HG02623 (cell line): ENCODE measurements around the gene PCDHA1.

Experiments used
- ATAC-seq: cut with Tn5 transposase; IDR thresholded peaks from one replicate; pipeline ENCODE4 v1.9.1; 2021; ENCODE audit warnings: moderate library complexity; ENCODE audit not compliant: unreplicated experiment

Gene PCDHA1

DNA sequence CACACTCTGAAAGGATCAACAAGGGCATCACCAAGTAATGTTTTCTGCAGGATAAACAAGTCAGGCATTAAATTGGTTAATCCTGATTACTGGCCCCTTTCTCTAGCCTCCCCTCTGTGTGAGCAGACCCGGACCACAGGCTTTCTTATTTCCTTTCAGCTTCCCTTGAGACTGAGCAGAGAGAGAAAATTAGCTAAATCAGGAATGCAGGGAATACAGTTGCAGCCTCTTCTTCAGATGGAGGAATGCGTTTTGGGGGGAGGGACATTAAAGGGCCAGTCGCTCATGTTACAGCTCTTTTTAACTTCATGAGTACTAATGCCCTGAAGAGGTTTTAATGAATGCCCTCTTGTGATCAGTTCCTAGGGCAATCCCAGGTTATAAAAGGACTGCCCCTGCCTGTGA, 200.2 kb downstream of the PCDHA1 start:
- ATAC-seq: no peak

DNA sequence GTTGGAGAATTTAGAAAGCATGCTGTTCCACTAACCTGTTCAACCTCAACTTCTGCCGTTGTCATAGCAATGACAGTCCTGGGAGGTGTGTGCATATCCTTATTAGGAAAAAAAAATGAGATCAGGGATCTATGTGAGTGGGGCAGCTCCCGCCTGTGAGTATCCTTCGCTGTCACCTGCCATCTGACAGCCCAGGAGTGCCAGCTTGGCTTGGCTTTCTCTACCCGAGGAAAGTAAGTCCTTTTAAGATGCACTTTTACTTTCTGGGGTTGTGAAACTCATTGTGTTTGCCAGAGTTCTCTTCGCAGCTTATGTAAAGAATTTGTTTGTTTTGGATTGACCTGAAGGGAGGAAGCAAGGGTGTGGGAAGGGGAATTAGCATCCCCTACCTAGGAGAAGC, 202.2 kb downstream of the PCDHA1 start:
- no peak for ATAC-seq

DNA sequence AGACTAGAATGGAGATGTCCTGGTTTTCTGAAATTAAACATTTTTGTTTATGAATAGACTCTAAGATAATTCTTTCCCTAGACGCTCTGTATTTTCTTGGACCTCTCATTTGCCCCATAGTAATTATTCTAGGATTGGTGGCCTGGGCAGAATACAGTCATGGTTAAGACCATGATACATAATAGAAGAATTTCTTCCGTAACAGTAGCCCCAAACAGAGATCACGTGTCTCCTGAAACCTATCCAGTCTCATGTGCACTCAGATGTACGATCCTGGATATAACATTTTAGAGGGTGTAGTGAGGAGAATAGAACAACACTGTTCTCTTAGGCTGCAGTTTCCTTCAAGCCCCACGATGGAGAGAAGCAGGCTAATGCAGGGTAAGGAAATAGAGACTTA, 202.7 kb downstream of the PCDHA1 start:
- no peak for ATAC-seq

DNA sequence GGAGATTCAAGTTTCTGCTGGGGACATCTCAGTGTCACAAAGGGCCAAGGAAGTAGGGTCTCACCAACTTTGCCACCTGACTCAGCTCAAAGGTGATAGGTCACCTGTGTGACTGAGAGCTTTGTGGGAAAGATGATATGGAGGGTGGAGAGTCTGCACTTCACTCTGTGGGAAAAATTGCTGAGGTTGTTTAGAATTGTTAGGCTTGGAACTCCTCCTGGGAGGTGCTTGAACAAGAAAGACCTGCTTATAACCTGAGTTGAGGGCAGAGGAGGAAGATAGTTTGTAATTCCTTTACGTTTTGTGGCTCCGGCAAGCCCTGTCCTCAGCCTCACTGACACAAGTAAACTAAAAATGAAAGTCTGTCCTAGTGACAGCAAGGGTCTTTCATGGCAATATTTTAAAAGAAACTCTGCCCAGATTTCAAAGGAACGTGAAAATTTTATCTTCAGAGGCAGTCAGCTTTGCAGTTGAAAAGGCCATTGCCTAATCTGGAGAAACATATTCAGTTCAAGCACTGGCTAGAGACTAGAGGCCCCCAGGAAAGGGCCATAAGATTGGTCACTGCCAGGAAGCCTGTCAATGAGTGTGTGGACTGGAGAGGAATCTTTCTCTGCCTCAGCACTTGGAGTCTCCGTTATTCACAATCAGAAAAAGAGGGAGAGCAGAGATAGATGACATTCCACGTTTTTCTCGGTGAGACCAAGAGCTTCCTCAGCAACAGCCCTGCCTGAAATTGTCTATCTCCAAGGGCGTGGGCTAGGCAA, 203.5 kb downstream of the PCDHA1 start:
- ATAC-seq: no peak

DNA sequence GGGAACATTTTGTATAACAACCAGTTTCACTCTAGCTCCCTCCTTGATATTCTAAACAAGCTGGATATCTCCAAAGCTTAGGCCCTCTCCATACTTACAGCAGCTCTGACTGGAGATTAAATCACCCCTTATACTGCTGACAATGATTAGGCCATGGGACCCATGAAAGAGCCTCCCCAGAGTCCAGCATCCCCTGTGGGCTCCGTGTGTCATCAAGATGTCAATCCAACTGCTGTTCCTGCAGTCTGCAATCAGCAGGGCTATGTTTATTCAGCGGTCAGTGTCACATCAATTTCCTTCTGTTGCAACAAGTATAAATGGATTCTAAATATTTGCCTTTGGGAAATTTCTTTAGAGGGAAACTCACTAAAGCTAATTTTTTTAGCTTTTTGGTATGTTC, 206.9 kb downstream of the PCDHA1 start:
- no peak for ATAC-seq

DNA sequence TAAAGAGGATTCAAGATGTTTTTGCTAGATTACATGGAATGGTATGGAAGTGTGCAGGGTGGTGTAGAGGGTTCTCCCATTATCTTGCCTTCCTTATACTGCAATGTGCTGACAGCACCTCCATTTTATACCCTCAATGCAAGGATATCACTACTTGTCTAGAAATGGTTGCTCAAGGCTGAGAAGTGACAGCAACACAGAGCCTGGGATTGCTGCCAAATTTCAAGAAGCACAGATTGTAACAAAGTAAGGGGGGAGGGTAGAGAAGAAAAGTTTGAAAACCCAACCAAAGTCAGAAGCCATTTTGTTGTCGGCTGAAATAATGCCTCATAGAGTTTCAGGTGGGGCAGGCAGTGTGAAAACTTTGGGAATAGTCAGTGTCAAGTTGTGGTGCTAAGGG, 210.1 kb downstream of the PCDHA1 start:
- no peak for ATAC-seq

DNA sequence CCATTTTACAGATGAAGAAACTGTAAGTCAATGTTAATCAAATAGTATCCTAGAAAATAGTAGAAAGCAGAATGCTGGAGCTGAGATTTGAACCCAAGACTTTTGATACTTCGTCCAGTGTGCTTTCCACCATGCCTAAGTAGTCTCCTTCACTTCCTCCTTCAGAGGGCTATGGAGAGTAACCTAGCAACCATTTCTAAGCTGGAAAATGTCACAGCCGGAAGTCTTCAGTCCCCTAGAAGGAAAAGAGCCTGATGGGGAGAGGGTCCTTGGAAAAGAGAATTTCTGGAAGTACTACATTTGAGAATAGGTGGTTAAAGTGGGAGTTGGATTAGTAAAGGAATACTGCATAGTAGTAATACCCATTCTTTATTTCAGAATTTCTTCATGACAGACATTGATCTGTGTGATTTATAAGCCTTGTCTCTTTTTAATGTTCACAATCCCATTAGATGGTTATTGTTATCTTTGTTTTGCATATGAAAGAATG, 213.0 kb downstream of the PCDHA1 start:
- no peak for ATAC-seq

DNA sequence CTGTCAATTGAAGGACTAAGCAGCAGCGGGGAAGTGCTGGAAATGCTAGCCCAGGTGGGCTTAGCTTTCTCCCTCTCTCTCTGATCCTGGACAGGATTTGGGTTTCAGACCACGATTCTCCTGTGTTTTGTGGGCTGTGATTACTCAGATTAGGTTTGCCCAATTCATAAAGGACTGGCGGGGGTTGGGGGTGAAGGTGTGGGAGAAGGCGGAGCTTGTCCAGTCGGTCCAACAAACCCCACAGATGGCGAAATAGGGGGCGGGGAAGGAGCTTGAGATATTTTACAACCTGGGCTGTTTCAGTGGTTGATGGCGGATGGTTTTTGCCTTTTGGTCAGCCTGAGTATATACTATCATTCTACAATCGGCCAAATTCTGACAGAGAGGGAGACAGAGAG, 215.5 kb downstream of the PCDHA1 start:
- no peak for ATAC-seq

DNA sequence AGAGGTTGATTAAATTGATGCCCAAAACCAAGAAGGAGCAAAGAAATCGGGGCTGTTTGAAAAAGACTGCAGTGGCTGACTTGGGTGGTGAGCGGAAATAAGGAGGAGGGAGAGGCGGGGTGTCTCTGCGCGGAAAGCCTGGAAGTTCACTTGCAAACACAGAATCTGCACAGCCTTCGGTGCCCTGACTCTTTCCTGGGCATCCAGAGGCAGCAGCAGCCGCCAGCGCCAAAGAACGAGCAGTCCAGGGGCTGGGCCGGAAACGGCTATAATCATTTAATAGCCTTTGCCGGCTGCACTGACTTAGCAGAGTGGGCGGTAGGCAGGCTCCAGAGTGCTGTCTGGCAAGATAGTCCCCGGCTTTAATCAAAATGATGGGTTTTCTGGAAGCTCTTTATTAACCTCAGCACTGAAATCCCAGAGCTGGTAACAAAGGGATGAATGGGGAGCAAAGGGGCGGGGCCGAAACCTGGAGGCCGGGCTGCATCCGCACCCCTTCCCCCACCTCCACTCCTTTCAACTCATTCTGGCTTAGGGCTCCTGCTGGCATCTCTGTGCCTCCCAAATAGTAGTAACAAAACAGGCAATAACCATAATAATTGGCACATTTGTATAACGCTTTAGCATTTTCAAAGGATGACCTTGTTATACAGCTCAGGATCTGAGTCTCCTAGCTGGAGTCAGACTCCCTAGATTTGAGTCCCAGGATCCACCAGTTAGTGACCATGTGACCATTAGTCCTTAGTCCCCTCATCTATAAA, 216.1 kb downstream of the PCDHA1 start:
- no peak for ATAC-seq

DNA sequence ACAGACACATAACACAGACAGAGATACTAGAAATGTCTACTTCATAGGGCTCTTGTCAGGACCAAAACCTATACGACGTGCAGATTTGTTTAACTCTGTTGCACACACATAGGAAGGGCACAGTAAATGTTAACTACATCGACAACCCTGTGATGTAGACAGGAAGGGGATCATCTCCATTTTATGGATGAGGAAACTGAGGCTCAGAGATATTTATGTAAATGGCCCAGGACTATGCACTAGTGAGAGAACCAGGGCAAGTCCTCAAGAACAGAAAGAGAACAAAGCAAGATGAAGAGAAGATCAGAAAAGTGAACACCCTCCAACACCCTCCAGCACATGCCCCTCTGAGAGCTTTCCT, 216.6 kb downstream of the PCDHA1 start:
- ATAC-seq: no peak

DNA sequence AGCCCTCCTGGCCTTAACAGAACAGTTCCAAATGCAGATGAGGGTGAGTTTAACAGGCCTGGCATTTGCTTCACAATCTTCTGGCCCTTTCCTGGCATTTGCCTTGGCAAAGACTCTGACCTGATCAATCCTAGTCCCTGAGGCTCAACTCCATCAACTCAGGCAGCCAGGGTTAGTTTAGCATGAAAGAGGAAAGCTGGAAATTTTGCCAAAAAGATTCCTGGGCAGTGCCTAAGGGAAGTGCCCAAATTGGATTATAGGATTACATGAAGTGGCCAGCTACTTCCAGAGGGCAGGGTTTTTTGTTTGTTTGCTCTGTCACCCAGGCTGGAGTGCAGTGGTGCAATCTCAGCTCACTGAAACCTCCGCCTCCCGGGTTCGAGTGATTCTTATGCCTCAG, 217.1 kb downstream of the PCDHA1 start:
- ATAC-seq: no peak

DNA sequence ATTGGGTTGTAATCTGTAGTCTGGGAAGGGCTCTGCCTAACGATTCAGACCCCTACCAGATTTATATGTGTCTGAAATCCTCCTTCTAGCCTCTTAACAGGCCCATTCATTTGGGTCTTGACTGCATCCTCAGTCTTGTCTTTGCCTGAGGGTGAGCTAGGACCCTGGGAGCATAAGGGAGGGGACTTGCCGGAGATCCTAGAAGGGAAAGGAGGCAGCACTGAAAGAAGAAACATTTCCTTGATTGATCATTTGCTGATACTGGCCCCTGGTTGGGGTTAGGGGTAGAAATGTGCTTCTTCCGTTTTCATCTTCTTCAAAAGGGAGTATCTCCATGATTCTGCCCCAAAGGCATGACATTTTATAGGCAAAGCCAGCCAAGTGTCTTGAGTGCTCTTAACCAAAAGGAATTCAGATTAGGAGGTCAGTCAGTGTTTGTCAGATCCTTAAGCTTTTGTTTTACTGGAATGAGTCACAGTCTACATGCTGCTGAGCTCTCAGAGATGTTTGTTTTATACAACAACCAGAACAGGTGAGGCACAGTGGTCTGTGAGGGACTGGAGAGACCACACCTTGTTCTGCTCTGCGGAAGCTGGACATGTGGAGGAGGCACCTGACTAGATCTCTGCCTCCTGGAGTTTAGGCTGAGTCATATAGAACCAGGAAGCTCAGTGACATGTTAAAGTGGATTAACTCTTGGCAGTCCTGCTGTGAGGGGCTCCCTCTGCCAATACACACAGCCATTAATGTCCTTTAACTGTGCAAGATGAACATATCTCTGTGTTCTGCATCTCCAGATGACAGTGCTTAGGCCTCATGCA, 218.1 kb downstream of the PCDHA1 start:
- ATAC-seq: no peak

DNA sequence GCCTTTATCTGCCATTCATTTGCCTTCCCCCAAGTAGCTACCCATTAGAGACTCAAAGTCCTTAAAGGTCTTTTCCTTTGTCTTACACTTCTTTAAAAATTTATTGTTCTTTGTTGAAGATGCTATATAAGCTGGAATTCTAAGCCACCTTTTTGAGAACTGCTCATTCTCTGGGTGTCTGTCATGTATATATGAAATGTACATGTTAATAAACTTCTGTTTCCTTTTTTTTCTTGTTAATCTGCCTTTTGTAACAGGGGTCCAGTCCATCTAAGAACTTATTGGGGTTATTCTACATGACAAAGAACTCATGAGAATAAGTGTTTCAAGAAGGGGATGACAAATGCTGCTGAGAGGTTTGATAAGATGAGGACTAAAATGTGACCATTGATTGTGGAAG, 221.9 kb downstream of the PCDHA1 start:
- ATAC-seq: no peak

DNA sequence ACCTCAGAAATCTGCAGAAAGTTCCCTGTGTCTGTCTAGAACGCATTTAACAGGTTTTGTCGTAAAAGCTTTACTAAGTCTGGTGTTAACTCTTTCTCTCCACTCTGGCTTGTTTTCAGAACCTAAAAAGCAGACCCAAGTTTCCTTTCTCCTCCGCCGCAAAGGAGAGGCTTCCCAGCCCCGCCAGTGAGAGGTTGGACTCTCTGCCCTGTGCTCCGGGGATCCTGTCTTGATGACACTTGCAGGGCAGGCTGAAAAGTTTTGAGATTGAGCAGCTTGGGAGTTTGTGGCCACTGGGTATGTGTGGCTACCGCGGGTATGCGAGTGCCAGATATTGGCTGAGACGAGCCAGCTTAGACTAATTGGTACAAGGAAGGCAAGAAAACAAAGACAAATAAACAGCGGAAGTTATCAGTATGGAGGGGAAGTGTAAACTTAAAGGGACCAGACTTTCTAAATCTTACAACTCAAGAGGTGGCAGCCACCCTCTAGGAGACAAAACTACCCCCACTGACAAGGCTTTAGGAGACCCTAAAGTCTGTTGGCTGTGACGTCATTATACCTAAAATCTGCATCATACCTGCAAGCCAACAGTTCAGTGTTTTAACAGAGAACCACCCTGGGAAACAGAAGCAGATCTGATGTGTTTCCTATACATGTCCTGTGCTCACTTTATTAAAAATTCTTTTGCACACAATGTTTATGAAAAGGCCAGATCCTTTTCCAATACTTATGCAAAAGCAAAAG, 224.3 kb downstream of the PCDHA1 start:
- ATAC-seq: no peak

DNA sequence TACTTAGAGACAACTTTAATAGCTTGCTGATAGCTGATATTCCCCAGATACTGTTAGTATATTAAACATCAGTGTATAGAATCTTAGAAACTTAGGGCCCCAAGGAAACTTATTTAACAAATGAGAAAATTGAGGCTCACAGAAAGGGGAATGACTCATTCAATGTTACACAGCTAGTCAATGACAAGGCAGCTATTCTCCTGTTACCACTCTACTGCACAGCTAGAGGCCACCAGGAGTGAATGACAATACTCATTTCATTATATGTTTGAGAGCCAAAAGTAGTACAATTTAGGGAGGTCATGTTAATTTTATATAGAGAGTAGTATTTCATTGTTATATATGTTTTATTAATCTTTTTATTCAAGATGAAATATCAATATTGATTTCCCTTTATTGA, 232.0 kb downstream of the PCDHA1 start:
- ATAC-seq: no peak

DNA sequence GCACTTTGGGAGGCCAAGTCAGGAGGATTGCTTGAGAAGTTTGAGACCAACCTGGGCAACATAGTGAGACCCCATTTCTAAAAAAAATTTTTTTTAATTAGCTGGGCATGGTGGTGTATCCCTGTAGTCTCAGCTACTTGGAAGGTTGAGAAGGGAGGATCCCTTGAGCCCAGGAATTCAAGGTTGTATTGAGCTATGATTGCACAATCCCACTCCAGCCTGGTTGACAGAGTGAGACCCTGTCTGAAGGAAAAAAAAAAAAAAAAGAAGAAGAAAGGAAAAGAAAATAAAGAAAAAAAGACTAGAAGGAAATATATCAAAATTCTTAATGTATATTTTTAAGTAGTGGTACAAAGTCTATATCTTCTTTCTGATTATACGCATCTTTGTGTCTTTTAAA, 236.4 kb downstream of the PCDHA1 start:
- ATAC-seq: no peak

DNA sequence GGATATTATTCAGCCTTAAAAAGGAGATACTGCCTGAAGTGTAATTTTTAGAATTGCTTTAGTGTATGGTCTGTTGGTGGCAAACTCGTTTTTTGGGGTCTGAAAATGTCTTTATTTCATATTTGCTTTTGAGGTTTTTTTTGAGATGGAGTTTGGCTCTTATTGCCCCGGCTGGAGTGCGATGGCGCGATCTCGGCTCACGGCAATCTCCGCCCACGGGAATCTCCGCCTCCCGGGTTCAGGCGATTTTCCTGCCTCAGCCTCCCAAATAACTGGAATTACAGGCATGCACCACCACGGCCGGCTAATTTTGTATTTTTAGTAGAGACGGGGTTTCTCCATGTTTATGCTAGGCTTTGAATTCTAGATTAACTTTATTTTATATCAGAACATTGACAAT, 245.1 kb downstream of the PCDHA1 start:
- no peak for ATAC-seq

DNA sequence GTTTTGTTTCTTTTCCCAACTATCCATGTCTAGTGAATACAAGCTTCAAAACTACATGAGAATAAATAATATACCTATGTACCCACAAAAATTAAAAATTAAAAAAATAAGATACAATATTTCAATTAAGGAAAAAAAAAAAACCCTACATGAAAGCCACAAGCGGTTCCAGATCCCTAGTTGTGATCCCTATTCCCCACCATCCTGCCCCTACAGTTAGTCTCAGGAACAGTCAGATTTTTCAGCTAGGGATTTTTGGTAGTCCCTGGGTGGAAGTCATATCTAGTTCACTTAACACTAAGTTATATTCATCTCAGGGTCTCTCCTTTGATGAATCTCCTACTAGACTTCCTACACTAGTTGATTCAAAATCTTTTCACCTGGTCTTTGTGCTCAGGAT, 246.7 kb downstream of the PCDHA1 start:
- ATAC-seq: no peak

DNA sequence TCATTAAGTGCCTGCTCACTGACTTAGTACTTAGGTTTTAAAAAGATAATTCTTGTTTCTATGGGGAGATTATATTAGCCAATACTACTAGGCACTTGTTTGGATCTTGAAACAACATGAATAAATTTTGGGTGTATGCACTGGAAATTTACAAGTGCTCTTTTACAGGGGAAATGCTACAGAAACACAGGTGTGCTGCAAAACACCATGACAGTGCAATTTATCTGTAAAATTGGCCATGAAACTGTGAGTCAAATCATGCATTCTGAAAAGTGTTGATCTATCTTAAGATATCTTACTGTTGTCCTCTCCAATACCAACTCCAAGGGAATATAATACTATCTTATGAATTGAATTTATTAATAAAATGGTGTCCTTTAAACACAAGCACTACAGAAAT, 253.1 kb downstream of the PCDHA1 start:
- no peak for ATAC-seq

DNA sequence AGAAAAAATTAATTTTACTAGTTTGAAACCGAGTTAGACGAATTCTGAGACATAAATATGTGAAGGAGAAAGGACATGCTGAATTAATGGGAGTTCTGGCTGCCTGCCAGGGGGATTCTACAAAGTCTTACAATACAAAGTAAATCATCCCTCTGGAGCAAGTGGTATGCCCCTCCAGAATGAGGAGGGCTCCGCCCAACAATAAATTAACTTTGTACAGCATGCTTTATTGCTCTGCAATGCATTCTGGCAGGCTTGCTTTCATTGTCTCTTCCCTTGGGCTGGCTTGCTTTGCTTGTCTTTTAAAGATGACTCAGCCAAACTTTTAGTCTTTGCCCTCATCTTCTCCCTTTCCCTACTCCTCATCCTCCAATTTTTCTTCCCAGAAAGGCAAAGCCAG, 253.6 kb downstream of the PCDHA1 start:
- ATAC-seq: no peak
